Thyroid gland (tissue), 4 donors: ENCODE measurements around the gene IFNA8. TPM values are rescaled to one million over a fixed set of nuclear protein-coding genes. Genes with fewer than 3 reads are reported as not detected.
"Not testable (repeated sequence)": the region's sequence is repeated elsewhere in the genome, so short reads cannot be mapped to it uniquely, and the experiment has no call there.

Source experiments
- DNase-seq, 2 donors: peaks; one replicate each; pipeline ENCODE4 v3.0.0-alpha.2; 2019
- H3K27ac ChIP-seq, 3 donors: fragments of 200-600 bp; sonication (generic); 1 replicate in 2 of 3; 2 replicates in 1 of 3; pipeline ENCODE4 v1.5.1; 2016 to 2019; ENCODE audit warnings: mild to moderate bottlenecking in 1 of 3, moderate library complexity in 1 of 3
- H3K27me3 ChIP-seq: fragments of 200-600 bp; sonication (generic); one replicate; pipeline ENCODE4 v1.5.1; 2019
- H3K36me3 ChIP-seq, 2 donors: fragments of 200-600 bp; sonication (generic); one replicate each; pipeline ENCODE4 v1.5.1; 2016 to 2019
- H3K4me1 ChIP-seq, 2 donors: fragments of 200-600 bp; sonication (generic); one replicate each; pipeline ENCODE4 v1.5.1; 2017 to 2019
- H3K4me3 ChIP-seq, 3 donors: fragments of 200-600 bp; sonication (generic); replicated peaks in 1 of 3; 1 replicate in 2 of 3; 2 replicates in 1 of 3; pipeline ENCODE4 v1.5.1; 2016; ENCODE audit warnings: mild to moderate bottlenecking in 1 of 3
- H3K9me3 ChIP-seq: fragments of 200-600 bp; sonication (generic); one replicate; pipeline ENCODE4 v1.5.1; 2017
- POLR2A ChIP-seq, 2 donors: fragments of 450-650 bp; IDR thresholded peaks; one replicate each; pipeline ENCODE4 v1.6.1; 2017; ENCODE audit warnings: antibody characterized with exemption in 2 of 2, mild to moderate bottlenecking in 2 of 2, moderate library complexity in 1 of 2
- WGBS, 2 donors: methylation state at CpG; one replicate each; pipeline ENCODE4 v1.1.5; 2017; 5-methylcytosine and 5-hydroxymethylcytosine counted together
- intact Hi-C: fragments of 100-400 bp; cut with DNase I; formaldehyde crosslinking; loops from one replicate; pipeline ENCODE4 v1.15.1; 2023
- total RNA-seq, 4 donors: library from RNA; depleted of rRNA; stranded (reverse); fragments of >200 nt; gene quantifications; one replicate each; pipeline ENCODE4 v1.2.3, GENCODE V29; 2016
- TF ChIP-seq, protein P1 (sequence below), 6 experiments: fragments of 200-600 bp in 3 of 6; fragments of 450-650 bp in 3 of 6; sonication (generic) in 3 of 6; IDR thresholded peaks; one replicate each; pipeline ENCODE4 v1.5.1; 2016 to 2019; ENCODE audit warnings: antibody characterized with exemption in 6 of 6, mild to moderate bottlenecking in 2 of 6, inconsistent platforms in 1 of 6, moderate library complexity in 1 of 6

Gene IFNA8
- total RNA-seq, 4 donors from 2014 or later: not detected

DNA sequence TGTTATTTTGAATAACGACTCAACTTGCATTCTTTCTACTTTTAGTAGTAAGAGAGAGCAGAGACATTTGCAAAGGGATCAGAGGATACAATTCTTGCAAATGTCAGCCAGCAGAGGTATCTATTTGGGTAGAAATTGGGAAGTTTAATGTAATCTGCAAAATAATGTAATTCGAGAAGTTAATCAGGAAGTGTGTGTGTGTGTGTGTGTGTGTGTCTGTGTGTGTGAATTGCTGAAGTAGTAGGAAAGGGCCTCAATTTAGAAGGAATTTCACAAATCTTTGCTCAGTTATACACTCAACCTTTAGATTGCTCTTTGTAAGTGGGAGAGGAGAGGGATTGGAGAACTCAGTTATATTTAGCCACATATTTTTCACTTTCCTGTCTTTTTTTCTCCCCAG is 20.3 kb downstream of the IFNA8 start:
- Histone ChIP-seq H3K9me3 (no peaks in the 10 kb centered on the region), H3K27me3 (no peaks in the 10 kb centered on the region), H3K4me1 (no peaks in the 10 kb centered on the region), H3K36me3 (no peaks in the 10 kb centered on the region), H3K4me3 (no peak overlapping the region), H3K27ac (no peak overlapping the region)
- 62 to 77% methylated on average over 2 of the region's 2 CpGs for WGBS, 2 donors
- TF ChIP-seq POLR2A (IDR thresholded peaks at IDR 0.05): no peak
- TF ChIP-seq, protein P1, sequence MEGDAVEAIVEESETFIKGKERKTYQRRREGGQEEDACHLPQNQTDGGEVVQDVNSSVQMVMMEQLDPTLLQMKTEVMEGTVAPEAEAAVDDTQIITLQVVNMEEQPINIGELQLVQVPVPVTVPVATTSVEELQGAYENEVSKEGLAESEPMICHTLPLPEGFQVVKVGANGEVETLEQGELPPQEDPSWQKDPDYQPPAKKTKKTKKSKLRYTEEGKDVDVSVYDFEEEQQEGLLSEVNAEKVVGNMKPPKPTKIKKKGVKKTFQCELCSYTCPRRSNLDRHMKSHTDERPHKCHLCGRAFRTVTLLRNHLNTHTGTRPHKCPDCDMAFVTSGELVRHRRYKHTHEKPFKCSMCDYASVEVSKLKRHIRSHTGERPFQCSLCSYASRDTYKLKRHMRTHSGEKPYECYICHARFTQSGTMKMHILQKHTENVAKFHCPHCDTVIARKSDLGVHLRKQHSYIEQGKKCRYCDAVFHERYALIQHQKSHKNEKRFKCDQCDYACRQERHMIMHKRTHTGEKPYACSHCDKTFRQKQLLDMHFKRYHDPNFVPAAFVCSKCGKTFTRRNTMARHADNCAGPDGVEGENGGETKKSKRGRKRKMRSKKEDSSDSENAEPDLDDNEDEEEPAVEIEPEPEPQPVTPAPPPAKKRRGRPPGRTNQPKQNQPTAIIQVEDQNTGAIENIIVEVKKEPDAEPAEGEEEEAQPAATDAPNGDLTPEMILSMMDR (IDR thresholded peaks at IDR 0.05): no peak
- intact Hi-C loops: no loop called here
- DNase-seq: no peak

DNA sequence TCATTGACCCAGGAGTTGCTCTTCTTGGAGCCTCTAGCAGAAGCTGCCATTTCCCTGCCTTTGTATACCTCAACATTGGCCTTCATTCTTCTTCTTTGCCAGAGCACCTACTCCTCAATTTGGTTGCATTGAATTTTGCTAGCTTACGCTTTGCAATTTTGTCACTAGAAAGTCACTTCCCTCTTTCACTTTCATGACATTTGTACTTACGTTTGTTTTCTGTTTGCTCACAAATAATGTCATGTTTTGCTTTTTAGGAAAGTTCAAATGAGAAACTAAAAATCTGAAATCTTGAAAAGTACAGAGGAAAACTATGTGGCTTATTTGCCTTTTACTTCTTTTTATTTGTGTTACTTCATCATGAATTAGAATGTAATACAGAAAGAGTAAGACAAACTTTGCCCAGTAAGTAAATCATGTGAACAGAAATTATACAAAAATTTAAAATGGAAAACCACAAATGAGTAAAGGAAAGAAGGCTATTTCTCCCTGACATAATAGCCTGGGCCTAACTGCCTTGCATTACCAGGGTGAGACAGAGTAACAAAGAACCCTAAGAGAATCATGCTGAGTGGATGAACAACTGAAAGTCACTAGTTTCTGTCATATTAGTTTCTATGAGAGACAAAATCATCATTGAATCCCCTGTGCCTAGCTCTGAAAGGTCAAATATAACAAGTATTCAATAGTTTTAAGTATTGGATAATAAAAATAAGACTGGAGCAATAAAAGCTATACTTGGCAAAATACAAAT is 23.9 kb downstream of the IFNA8 start:
- Histone ChIP-seq H3K27ac (no peak overlapping the region), H3K4me3 (no peak overlapping the region), H3K27me3 (no peaks in the 10 kb centered on the region), H3K9me3 (no peaks in the 10 kb centered on the region), H3K36me3 (no peaks in the 10 kb centered on the region), H3K4me1 (no peaks in the 10 kb centered on the region)
- DNase-seq: no peak
- 86 to 91% methylated on average over 2 of the region's 2 CpGs for WGBS, 2 donors
- TF ChIP-seq POLR2A (IDR thresholded peaks at IDR 0.05): no peak
- TF ChIP-seq, protein P1 (IDR thresholded peaks at IDR 0.05): no peak
- intact Hi-C loops: no loop called here

DNA sequence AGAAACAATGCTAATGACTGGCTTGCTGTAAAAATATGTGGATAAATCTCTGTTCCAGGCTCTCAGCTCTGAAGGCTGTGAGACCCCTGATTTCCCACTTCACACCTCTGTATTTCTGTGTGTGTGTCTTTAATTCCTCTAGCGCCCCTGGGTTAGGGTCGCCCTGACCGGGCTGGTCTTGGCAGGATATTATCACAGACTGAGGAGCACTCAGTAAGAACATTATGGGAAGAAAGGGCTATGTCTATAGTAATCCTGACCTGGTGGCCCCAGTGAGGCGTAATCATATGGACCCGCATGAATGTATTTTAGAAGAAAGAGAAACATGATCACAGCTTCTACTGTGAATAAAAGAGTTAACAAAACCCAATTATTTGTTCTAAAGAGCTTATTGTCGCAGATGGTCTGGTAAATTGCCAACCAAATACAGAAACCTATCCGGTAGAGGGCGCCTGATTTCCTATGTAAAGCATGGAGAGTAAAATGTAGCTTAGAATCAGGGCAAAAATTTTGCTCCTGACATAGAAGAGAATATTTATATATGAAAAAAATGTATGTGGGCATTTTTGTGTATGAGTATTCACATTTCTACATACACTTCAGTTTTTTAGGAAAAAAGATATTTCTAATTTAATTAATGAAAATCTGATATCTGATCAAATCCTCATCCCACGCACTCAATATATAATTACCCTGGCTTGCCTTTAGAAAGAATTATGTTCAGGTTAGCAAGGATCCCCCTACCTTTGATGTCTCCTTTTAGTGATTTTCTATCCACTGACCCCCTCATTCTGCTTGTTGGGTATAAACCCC is 25.5 kb downstream of the IFNA8 start:
- no peaks in the 10 kb centered on the region for H3K27me3 ChIP-seq
- no peaks in the 10 kb centered on the region for H3K4me1 ChIP-seq
- H3K36me3 ChIP-seq: no peaks in the 10 kb centered on the region
- intact Hi-C loops: no loop called here
- H3K9me3 ChIP-seq: no peaks in the 10 kb centered on the region
- H3K27ac ChIP-seq: no peak overlapping the region
- H3K4me3 ChIP-seq: no peak overlapping the region
- no peak for TF ChIP-seq POLR2A (IDR thresholded peaks at IDR 0.05)
- TF ChIP-seq, protein P1 (IDR thresholded peaks at IDR 0.05): peak in 3 of 6 experiments; percentile 33 to 53 (median 34)
- 40 to 57% methylated on average over 9 of the region's 9 CpGs for WGBS, 2 donors
- peak; percentile 28 to 40 for DNase-seq

DNA sequence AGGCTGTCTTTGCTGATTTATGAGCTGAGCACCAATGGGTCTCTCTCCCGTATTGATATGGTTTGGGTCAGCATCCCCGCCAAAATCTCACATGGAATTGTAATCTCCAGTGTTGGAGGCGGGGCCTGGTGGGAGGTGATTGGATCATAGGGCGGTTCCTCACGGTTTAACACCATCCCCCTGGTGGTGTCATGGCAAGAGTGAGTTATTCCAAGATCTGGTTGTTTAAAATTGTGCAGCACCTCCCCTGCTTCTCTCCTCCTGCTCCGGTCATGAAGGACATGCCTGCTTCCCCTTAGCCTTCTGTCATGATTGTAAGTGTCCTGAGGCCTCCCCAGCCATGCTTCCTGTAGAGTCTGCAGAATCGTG is 26.1 kb downstream of the IFNA8 start:
- H3K27me3 ChIP-seq, H3K4me3 ChIP-seq, H3K36me3 ChIP-seq, H3K27ac ChIP-seq, intact Hi-C loops, DNase-seq, H3K4me1 ChIP-seq, H3K9me3 ChIP-seq: not testable (repeated sequence)
- WGBS, 2 donors: 75 to 81% methylated on average over 7 of the region's 7 CpGs

DNA sequence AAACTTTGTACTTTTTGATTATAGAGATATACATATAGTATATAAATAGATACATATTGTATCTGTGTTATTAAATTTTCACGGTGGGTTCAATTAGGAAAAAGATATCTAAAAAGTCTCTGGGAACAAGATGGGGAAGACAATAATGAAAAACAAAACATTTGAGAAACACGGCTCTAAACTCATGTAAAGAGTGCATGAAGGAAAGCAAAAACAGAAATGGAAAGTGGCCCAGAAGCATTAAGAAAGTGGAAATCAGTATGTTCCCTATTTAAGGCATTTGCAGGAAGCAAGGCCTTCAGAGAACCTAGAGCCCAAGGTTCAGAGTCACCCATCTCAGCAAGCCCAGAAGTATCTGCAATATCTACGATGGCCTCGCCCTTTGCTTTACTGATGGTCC is 31.2 kb downstream of the IFNA8 start, which contains the start of gene IFNA1:
IFNA1 (plus strand) TSS at position 301 of the 400 bp plus-strand sequence; CDS start at position 370, 69 bp downstream.
- H3K9me3 ChIP-seq: no peaks in the 10 kb centered on the region
- no peaks in the 10 kb centered on the region for H3K4me1 ChIP-seq
- WGBS, 2 donors: 83 to 94% methylated on average over 4 of the region's 4 CpGs
- H3K27me3 ChIP-seq: no peaks in the 10 kb centered on the region
- intact Hi-C loops: no loop called here
- no peak within 1 kb of the TSS for H3K27ac ChIP-seq
- H3K36me3 ChIP-seq: no peaks in the 10 kb centered on the region
- no peak within 1 kb of the TSS for H3K4me3 ChIP-seq
- no peak for DNase-seq
- TF ChIP-seq, protein P1 (IDR thresholded peaks at IDR 0.05): no peak
- TF ChIP-seq POLR2A (IDR thresholded peaks at IDR 0.05): no peak
